GM12878 (cell line): ENCODE data around the gene PTPRU. TPM values are rescaled to one million over a fixed set of nuclear protein-coding genes. Genes with fewer than 3 reads are reported as not detected.

Experiments
- ATAC-seq: fragments of 200-7000 bp; cut with Tn5 transposase; 3 replicates; pipeline ENCODE4 v1.9.1; 2020; ENCODE audit warnings: mild to moderate bottlenecking, moderate library complexity
- BruUV-seq: library from RNA; stranded (reverse); fragments of 400-500 nt; replicated peaks from 2 replicates; lab custom pipeline; 2021; lab: Mats Ljungman, UMichigan
- CTCF ChIA-PET: fragments of 300-600 bp; sonication (Branson Sonifier 250); formaldehyde crosslinking; extraction: SDS; loops from one replicate; lab custom pipeline; 2021; ENCODE audit warnings: inconsistent platforms; lab: Yijun Ruan, JAX
- POLR2A ChIA-PET: fragments of 350-600 bp; formaldehyde crosslinking; extraction: SDS; loops from one replicate; lab custom pipeline; 2021; ENCODE audit warnings: inconsistent platforms; lab: Charles Lee
- RAD21 ChIA-PET: fragments of 300-600 bp; sonication (Branson Sonifier 250); formaldehyde crosslinking; loops from one replicate; lab custom pipeline; 2023; ENCODE audit warnings: antibody characterized with exemption; ENCODE audit not compliant: unreplicated experiment; lab: Charles Lee
- SMC1A ChIA-PET: fragments of 300-600 bp; sonication (Branson Sonifier 250); formaldehyde crosslinking; loops from one replicate; lab custom pipeline; 2023; ENCODE audit not compliant: unreplicated experiment, uncharacterized antibody; lab: Charles Lee
- DNase-seq: peaks from one replicate; pipeline ENCODE4 v3.0.0-alpha.2; 2011; ENCODE audit warnings: low read depth, low spot score
- FAIRE-seq: peaks from 3 replicates; lab custom pipeline; 2011; peaks lifted over from hg19 to GRCh38; lab: Jason Lieb, UNC
- H2AFZ ChIP-seq: 2 replicates; pipeline ENCODE4 v1.6.0; 2011; ENCODE audit warnings: low read depth, low read length, control low read depth; ENCODE audit not compliant: control insufficient read depth
- H3K27ac ChIP-seq: 2 replicates; pipeline ENCODE4 v1.5.1; 2011; ENCODE audit warnings: control low read depth; ENCODE audit not compliant: control insufficient read depth, insufficient read depth
- H3K27me3 ChIP-seq, 2 experiments: replicated peaks in 1 of 2; 2 replicates each; pipeline versions ENCODE4 v1.6.0 to v1.6.1; 2011; ENCODE audit warnings: low read length in 1 of 2; ENCODE audit not compliant: control insufficient read depth in 2 of 2, insufficient read depth in 2 of 2
- H3K36me3 ChIP-seq, 2 experiments: 2 replicates each; pipeline ENCODE4 v1.5.1; 2011; ENCODE audit warnings: low read length in 1 of 2; ENCODE audit not compliant: control insufficient read depth in 2 of 2, insufficient read depth in 2 of 2
- H3K4me1 ChIP-seq: 2 replicates; pipeline ENCODE4 v1.6.1; 2011; ENCODE audit warnings: mild to moderate bottlenecking, low read length, moderate library complexity, mixed read lengths; ENCODE audit not compliant: control insufficient read depth, insufficient read depth
- H3K4me2 ChIP-seq: 2 replicates; pipeline ENCODE4 v1.6.0; 2011; ENCODE audit warnings: control low read depth; ENCODE audit not compliant: control insufficient read depth, insufficient read depth
- H3K4me3 ChIP-seq: fragments of 200-600 bp; sonication (generic); 2 replicates; pipeline ENCODE4 v1.5.1; 2016
- H3K79me2 ChIP-seq: 2 replicates; pipeline ENCODE4 v1.6.0; 2011; ENCODE audit warnings: low read length; ENCODE audit not compliant: control insufficient read depth, insufficient read depth
- H3K9ac ChIP-seq: 2 replicates; pipeline ENCODE4 v1.8.0; 2011; ENCODE audit warnings: low read length, control low read depth, mixed read lengths; ENCODE audit not compliant: control insufficient read depth, insufficient read depth
- H3K9me3 ChIP-seq: replicated peaks from 3 replicates; pipeline ENCODE4 v1.5.1; 2011; ENCODE audit warnings: mild to moderate bottlenecking, low read length; ENCODE audit not compliant: control insufficient read depth, insufficient read depth
- H4K20me1 ChIP-seq: 2 replicates; pipeline ENCODE4 v1.6.0; 2011; ENCODE audit not compliant: control insufficient read depth, insufficient read depth
- BHLHE40 ChIP-seq, 2 experiments: fragments of 450-650 bp in 1 of 2; IDR thresholded peaks; 2 replicates each; pipeline ENCODE4 v1.6.1; 2011 to 2017; ENCODE audit warnings: low read depth in 2 of 2, borderline replicate concordance in 1 of 2, improper control_type of control experiment in 1 of 2, low read length in 1 of 2, mild to moderate bottlenecking in 1 of 2
- BMI1 ChIP-seq: fragments of 450-650 bp; IDR thresholded peaks from 2 replicates; pipeline ENCODE4 v1.6.1; 2016; ENCODE audit warnings: mild to moderate bottlenecking, moderate library complexity, borderline replicate concordance
- E2F4 ChIP-seq: IDR thresholded peaks from 2 replicates; pipeline ENCODE4 v1.6.1; 2012; ENCODE audit warnings: low read depth, low read length, improper control_type of control experiment
- ETV6 ChIP-seq, 2 experiments: fragments of 450-650 bp in 1 of 2; IDR thresholded peaks in 1 of 2; conservative IDR thresholded peaks in 1 of 2; 2 replicates each; pipeline ENCODE4 v1.6.1; 2014; ENCODE audit warnings: antibody characterized with exemption in 1 of 2, borderline replicate concordance in 1 of 2, low read depth in 1 of 2, mild to moderate bottlenecking in 1 of 2, moderate library complexity in 1 of 2
- EZH2 ChIP-seq: IDR thresholded peaks from 2 replicates; pipeline ENCODE4 v1.6.1; 2012; ENCODE audit warnings: low read depth, mild to moderate bottlenecking, control low read depth, inconsistent platforms, low read length, borderline replicate concordance; ENCODE audit not compliant: control insufficient read depth
- PBX3 ChIP-seq: IDR thresholded peaks from 2 replicates; pipeline ENCODE4 v1.6.1; 2011; ENCODE audit warnings: mild to moderate bottlenecking, low read depth, low read length, moderate library complexity; ENCODE audit not compliant: insufficient replicate concordance
- SIN3A ChIP-seq: IDR thresholded peaks from 2 replicates; pipeline ENCODE4 v1.6.1; 2012; ENCODE audit warnings: low read depth, low read length, improper control_type of control experiment
- STAT3 ChIP-seq: IDR thresholded peaks from 2 replicates; pipeline ENCODE4 v1.6.1; 2011; ENCODE audit warnings: low read depth, low read length, improper control_type of control experiment
- SUZ12 ChIP-seq: fragments of 200-600 bp; sonication (generic); IDR thresholded peaks from one replicate; pipeline ENCODE4 v1.6.1; 2018; ENCODE audit warnings: antibody characterized with exemption, mild to moderate bottlenecking; ENCODE audit not compliant: unreplicated experiment
- TARDBP ChIP-seq: IDR thresholded peaks from 2 replicates; pipeline ENCODE4 v1.6.1; 2016; ENCODE audit warnings: borderline replicate concordance
- TCF12 ChIP-seq: IDR thresholded peaks from 2 replicates; pipeline ENCODE4 v1.6.1; 2011; ENCODE audit warnings: low read depth, mild to moderate bottlenecking, low read length
- WGBS: methylation state at CpG from one replicate; pipeline ENCODE4 v1.1.6; 2016; ENCODE audit warnings: low lambda C conversion rate; ENCODE audit not compliant: insufficient replicate concordance, insufficient coverage; ENCODE audit errors: missing lambda C conversion rate; 5-methylcytosine and 5-hydroxymethylcytosine counted together
- in situ Hi-C: fragments of 300-500 bp; cut with MboI; formaldehyde crosslinking; loops from 9 replicates; pipeline ENCODE4 v1.14.3; 2018; ENCODE audit warnings: mixed read lengths
- intact Hi-C: fragments of 100-400 bp; cut with micrococcal nuclease; formaldehyde crosslinking; loops from one replicate; pipeline ENCODE4 v1.14.2; 2022; ENCODE audit not compliant: unreplicated experiment
- polyA plus RNA-seq, 11 experiments: library from polyadenylated mRNA; depleted of rRNA in 4 of 11; unstranded in 6 of 11; stranded (reverse) in 5 of 11; fragments of >200 nt; fragmentation: Nextera tagmentation in 4 of 11; fragmentation: Illumina TruSeq in 1 of 11; extraction: Ambion mirVana in 4 of 11; extraction: Trizol in 1 of 11; gene quantifications; 1 replicate in 1 of 11; 2 replicates in 10 of 11; pipeline versions ENCODE4 v1.2.1 to v1.2.3, GENCODE V29; 2011 to 2016; ENCODE audit warnings: inconsistent platforms in 2 of 11, missing spikeins in 2 of 11, low read depth in 1 of 11
- total RNA-seq, 4 experiments: library from RNA; depleted of rRNA in 3 of 4; stranded (reverse); fragments of >200 nt in 3 of 4; fragmentation: Illumina TruSeq in 1 of 4; extraction: Trizol in 1 of 4; gene quantifications; 2 replicates each; pipeline versions ENCODE4 v1.2.1 to v1.2.3, GENCODE V29; 2013 to 2021

Gene PTPRU
- total and polyA plus RNA-seq, 10 of the 15 experiments (the other 5 are each of a cell fraction or from before 2014, with no cell fraction given), result 0.04 to 2.5 (median 0.73) TPM

- Histone ChIP-seq H3K4me3 (no peak overlapping the region), H3K4me2 (peak overlapping the region; percentile 77), H3K9me3 (no peaks in the 10 kb centered on the region), H3K4me1 (peaks cover 8% of the 10 kb centered on the region), H3K27ac (no peak overlapping the region), H3K27me3 (peaks cover 10 to 21% of the 10 kb centered on the region in 2 experiments), H3K79me2 (no peaks in the 10 kb centered on the region), H3K36me3 (no peaks in the 10 kb centered on the region), H4K20me1 (no peaks in the 10 kb centered on the region), H3K9ac (no peak overlapping the region), H2AFZ (no peak overlapping the region)
- WGBS, result under 1% methylated on average over 41 of the region's 79 CpGs
- ATAC-seq (no peak), DNase-seq (no peak), FAIRE-seq (peak; percentile 31)
- POLR2A ChIA-PET, result no interaction called here
- RAD21 ChIA-PET, result interaction anchor here (1.0 kb wide), 3 partner anchors 18 to 1542 kb away, joined by 3 read pairs; no protein-coding TSS in a partner anchor
- TF ChIP-seq SIN3A (no peak), SUZ12 (peak; percentile 89)
- CTCF ChIA-PET, result interaction anchor here (1.4 kb wide), 1 partner anchor 995 kb away, joined by 3 read pairs; no protein-coding TSS in a partner anchor
- SMC1A ChIA-PET, result no interaction called here
- in situ Hi-C loops (loop anchor here (5.0 to 10.0 kb wide), 2 partner anchors 1470 to 1678 kb away; no protein-coding TSS in a partner anchor), intact Hi-C loops (loop anchor here (2.0 to 5.0 kb wide), 3 partner anchors 612 to 1144 kb away; no protein-coding TSS in a partner anchor)
- BruUV-seq, result no TSS peak
These were observed 953 bp downstream of the PTPRU start for GRCh38 chr1:29237129-29237821.

GRCh38 chr1:29237852-29238619 lies 1.7 kb downstream of the PTPRU start:
- H3K9me3 ChIP-seq, result no peaks in the 10 kb centered on the region
- no peak overlapping the region for H3K27ac ChIP-seq
- intact Hi-C loops, result loop anchor here (2.0 to 5.0 kb wide), 3 partner anchors 611 to 1143 kb away; no protein-coding TSS in a partner anchor
- H3K9ac ChIP-seq, result no peak overlapping the region
- POLR2A ChIA-PET, result no interaction called here
- no peaks in the 10 kb centered on the region for H3K36me3 ChIP-seq
- RAD21 ChIA-PET, result no interaction called here
- no peak for DNase-seq
- H2AFZ ChIP-seq, result no peak overlapping the region
- in situ Hi-C loops, result loop anchor here (5.0 to 10.0 kb wide), 2 partner anchors 1469 to 1677 kb away; no protein-coding TSS in a partner anchor
- H4K20me1 ChIP-seq, result no peaks in the 10 kb centered on the region
- no peak for FAIRE-seq
- peaks cover 8% of the 10 kb centered on the region for H3K4me1 ChIP-seq
- H3K4me2 ChIP-seq, result no peak overlapping the region
- no peak overlapping the region for H3K4me3 ChIP-seq
- BruUV-seq, result no TSS peak
- peaks cover 10 to 21% of the 10 kb centered on the region in 2 experiments for H3K27me3 ChIP-seq
- SMC1A ChIA-PET, result no interaction called here
- H3K79me2 ChIP-seq, result no peaks in the 10 kb centered on the region
- CTCF ChIA-PET, result no interaction called here
- no peak for ATAC-seq
- WGBS, result 6% methylated on average over 63 of the region's 93 CpGs
- TF ChIP-seq PBX3, result no peak
- TF ChIP-seq EZH2, result peak; percentile 86; the same call in 1 of the 2 replicates
- no peak for TF ChIP-seq BMI1
- TF ChIP-seq E2F4, result no peak
- no peak for TF ChIP-seq ETV6 (conservative IDR thresholded peaks at IDR 0.05 in 1 of 2, IDR thresholded peaks at IDR 0.05 in 1 of 2; ENCODE audit: borderline replicate concordance in 1 of 2, low read depth in 1 of 2)
- no peak for TF ChIP-seq STAT3
- no peak for TF ChIP-seq TARDBP
- no peak for TF ChIP-seq TCF12
- peak in 1 of 2 experiments; percentile 10; a peak in 1 of 4 replicates for TF ChIP-seq BHLHE40 (IDR thresholded peaks at IDR 0.05; ENCODE audit: borderline replicate concordance in 1 of 2, low read depth in 2 of 2, low read length in 1 of 2)
